H54 (cell line): Measurements from ENCODE around the gene MARCHF6.

Experiments used
- DNase-seq: peaks from one replicate; pipeline ENCODE4 v3.0.0; 2011; ENCODE audit warnings: low spot score, mixed read lengths; ENCODE audit not compliant: insufficient read length
- FAIRE-seq: peaks from 3 replicates; lab custom pipeline; 2011; peaks lifted over from hg19 to GRCh38; lab: Jason Lieb, UNC
- POLR2A ChIP-seq: IDR thresholded peaks from 2 replicates; pipeline ENCODE4 v1.6.1; 2011; ENCODE audit warnings: low read depth, mild to moderate bottlenecking, low read length

The MARCHF6 gene

GRCh38 chr5:10393491-10393890 lies 40.0 kb downstream of the MARCHF6 start:
- TF ChIP-seq POLR2A, result no peak
- FAIRE-seq, result no peak
- no peak for DNase-seq

GRCh38 chr5:10396552-10396951 lies 43.1 kb downstream of the MARCHF6 start:
- FAIRE-seq, result no peak
- no peak for DNase-seq
- TF ChIP-seq POLR2A, result no peak

- DNase-seq (no peak), FAIRE-seq (no peak)
- no peak for TF ChIP-seq POLR2A
Measured at GRCh38 chr5:10399839-10400238, 46.3 kb downstream of the MARCHF6 start.

GRCh38 chr5:10400411-10400810 lies 46.9 kb downstream of the MARCHF6 start:
- no peak for TF ChIP-seq POLR2A
- FAIRE-seq (peak; percentile 11), DNase-seq (no peak)

- no peak for DNase-seq
- no peak for TF ChIP-seq POLR2A
- FAIRE-seq, result no peak
Measured at GRCh38 chr5:10400831-10401230, 47.3 kb downstream of the MARCHF6 start.

GRCh38 chr5:10401498-10401897 lies 48.0 kb downstream of the MARCHF6 start:
- DNase-seq (no peak), FAIRE-seq (no peak)
- TF ChIP-seq POLR2A, result no peak
